Left ventricle myocardium inferior (tissue), 1 donor: ENCODE data around the gene ATP6V0C. TPM values are rescaled to one million over a fixed set of nuclear protein-coding genes. Genes with fewer than 3 reads are reported as not detected.
A peak's percentile ranks its signal among the peaks of the same experiment; 100 is the strongest.
"Not testable (repeated sequence)": the region's sequence is repeated elsewhere in the genome, so short reads cannot be mapped to it uniquely, and the experiment has no call there.

Experiments used
- DNase-seq: peaks from one replicate; pipeline ENCODE4 v3.0.0-alpha.2; 2020
- H3K27ac ChIP-seq: fragments of 200-600 bp; replicated peaks from 2 replicates; pipeline ENCODE4 v1.8.0; 2021
- H3K27me3 ChIP-seq: fragments of 200-600 bp; 2 replicates; pipeline ENCODE4 v1.8.0; 2021; ENCODE audit warnings: low read depth
- H3K36me3 ChIP-seq: fragments of 200-600 bp; 2 replicates; pipeline ENCODE4 v1.8.0; 2021
- H3K4me1 ChIP-seq: fragments of 200-600 bp; 2 replicates; pipeline ENCODE4 v1.8.0; 2021
- H3K4me3 ChIP-seq: fragments of 200-600 bp; 2 replicates; pipeline ENCODE4 v1.8.0; 2021; ENCODE audit warnings: mild to moderate bottlenecking, moderate library complexity
- H3K9me3 ChIP-seq: fragments of 200-600 bp; replicated peaks from 2 replicates; pipeline ENCODE4 v1.8.0; 2021
- CTCF ChIP-seq: fragments of 200-600 bp; IDR thresholded peaks from 2 replicates; pipeline ENCODE4 v1.8.0; 2021; ENCODE audit warnings: antibody characterized with exemption, mild to moderate bottlenecking, borderline replicate concordance
- intact Hi-C: fragments of 100-400 bp; cut with micrococcal nuclease; formaldehyde crosslinking; loops from one replicate; pipeline ENCODE4 v1.11.0; 2022
- total RNA-seq: library from RNA; stranded (reverse); fragmentation: NEBNext Ultra II Directional; extraction: Animal tissue kit (Norgen Biotek cat#: 25700); gene quantifications from one replicate; pipeline ENCODE4 v1.2.1, GENCODE V29; 2021
- donor health status: DM: no; HTN: yes; CAD: no; lungs with severe emphysema.

The ATP6V0C gene
- total RNA-seq, 1 donor from 2014 or later = 128 TPM

GRCh38 chr16:2531371-2531695, 17.6 kb downstream of the ATP6V0C start, which contains the start of gene CEMP1:
Gene CEMP1, minus strand, starts transcription at chr16:2531408. Its CDS starts 335 bp downstream, at chr16:2531073.
- intact Hi-C loops = no loop called here
- peak within 1 kb of the TSS; percentile 88 for H3K27ac ChIP-seq
- H3K9me3 ChIP-seq = no peaks in the 10 kb centered on the region
- peaks cover 26% of the 10 kb centered on the region for H3K36me3 ChIP-seq
- no peaks in the 10 kb centered on the region for H3K27me3 ChIP-seq
- no peak for TF ChIP-seq CTCF
- no peak for DNase-seq
- peaks cover 22% of the 10 kb centered on the region for H3K4me1 ChIP-seq
- H3K4me3 ChIP-seq = peak within 1 kb of the TSS; percentile 72

GRCh38 chr16:2531696-2532493, 18.1 kb downstream of the ATP6V0C start:
- TF ChIP-seq CTCF = no peak
- DNase-seq = peak; percentile 99
- Histone ChIP-seq H3K4me1 (peaks cover 28% of the 10 kb centered on the region), H3K9me3 (no peaks in the 10 kb centered on the region), H3K36me3 (peaks cover 25% of the 10 kb centered on the region), H3K27me3 (no peaks in the 10 kb centered on the region), H3K27ac (peak overlapping the region; percentile 88), H3K4me3 (peak overlapping the region; percentile 72)
- intact Hi-C loops = no loop called here

- Histone ChIP-seq H3K27me3 (no peaks in the 10 kb centered on the region), H3K27ac (peak overlapping the region; percentile 88), H3K36me3 (peaks cover 20% of the 10 kb centered on the region), H3K4me3 (peak overlapping the region; percentile 72), H3K9me3 (no peaks in the 10 kb centered on the region), H3K4me1 (peaks cover 34% of the 10 kb centered on the region)
- TF ChIP-seq CTCF = no peak
- intact Hi-C loops = no loop called here
- DNase-seq = peak; percentile 57
Observed at GRCh38 chr16:2532494-2533141, 18.9 kb downstream of the ATP6V0C start.

GRCh38 chr16:2533142-2533755, 19.5 kb downstream of the ATP6V0C start:
- peak overlapping the region; percentile 88 for H3K27ac ChIP-seq
- H3K27me3 ChIP-seq, DNase-seq, H3K9me3 ChIP-seq, intact Hi-C loops: not testable (repeated sequence)
- peak overlapping the region; percentile 72 for H3K4me3 ChIP-seq
- H3K36me3 ChIP-seq = peaks cover 14% of the 10 kb centered on the region
- peaks cover 34% of the 10 kb centered on the region for H3K4me1 ChIP-seq

- intact Hi-C loops = no loop called here
Observed at GRCh38 chr16:2533912-2534311, 20.2 kb downstream of the ATP6V0C start.

GRCh38 chr16:2534335-2534734, 20.6 kb downstream of the ATP6V0C start:
- peaks cover 43% of the 10 kb centered on the region for H3K4me1 ChIP-seq
- H3K9me3 ChIP-seq, H3K27me3 ChIP-seq, intact Hi-C loops, DNase-seq, H3K36me3 ChIP-seq, H3K4me3 ChIP-seq, H3K27ac ChIP-seq: not testable (repeated sequence)

More at GRCh38 chr16:2533912-2534311, 20.2 kb downstream of the ATP6V0C start:
- Histone ChIP-seq H3K4me3 (no peak overlapping the region), H3K9me3 (no peaks in the 10 kb centered on the region), H3K27ac (peak overlapping the region; percentile 88), H3K4me1 (peaks cover 38% of the 10 kb centered on the region), H3K27me3 (no peaks in the 10 kb centered on the region), H3K36me3 (peaks cover 7% of the 10 kb centered on the region)
- no peak for DNase-seq
- no peak for TF ChIP-seq CTCF
